HG02610 (cell line): Measurements from ENCODE around the gene PKM.
A peak's percentile ranks its signal among the peaks of the same experiment; 100 is the strongest.
"Not testable (repeated sequence)": the region's sequence is repeated elsewhere in the genome, so short reads cannot be mapped to it uniquely, and the experiment has no call there.

Experiments used
- ATAC-seq: cut with Tn5 transposase; IDR thresholded peaks from one replicate; pipeline ENCODE4 v1.9.1; 2021; ENCODE audit warnings: mild to moderate bottlenecking, moderate library complexity; ENCODE audit not compliant: unreplicated experiment

PKM gene

DNA sequence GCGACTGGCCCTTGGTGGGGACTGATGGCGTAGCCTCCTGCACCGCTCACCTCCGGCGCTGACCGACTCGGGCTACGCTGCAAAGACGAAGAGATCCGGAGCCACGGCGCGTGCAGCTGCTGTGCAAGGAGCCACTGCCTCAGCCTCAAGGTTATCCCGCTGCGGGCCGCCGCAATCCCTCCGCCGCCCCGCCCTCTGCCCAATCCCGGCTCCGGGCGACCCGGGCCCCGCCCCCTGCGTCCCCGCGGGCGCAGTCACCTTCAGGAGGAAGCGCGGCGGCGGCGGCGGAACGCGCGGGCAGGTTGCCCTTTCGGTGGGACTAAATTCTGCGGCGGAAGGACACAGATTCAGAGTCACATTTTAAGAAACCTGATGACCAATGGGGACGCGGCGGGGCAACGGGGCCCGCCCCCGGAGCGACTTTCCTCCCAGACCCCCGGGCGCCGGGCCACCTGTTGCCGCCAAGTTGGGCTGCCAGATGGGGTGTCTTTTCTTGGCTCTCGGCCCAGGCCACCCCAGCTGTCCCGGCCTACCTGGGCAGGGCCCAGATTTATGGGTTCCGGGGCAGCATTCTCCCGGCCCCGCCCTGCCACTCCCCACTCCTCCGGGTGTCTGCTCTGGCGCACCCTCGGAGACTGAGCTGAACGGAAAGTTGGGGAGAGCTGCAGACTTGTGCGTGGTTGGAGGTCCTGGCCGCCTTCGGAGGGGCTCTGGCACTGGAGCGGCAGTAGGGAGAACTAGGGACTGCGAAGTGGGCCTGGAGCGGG is at the start of gene PKM:
Gene PKM (minus strand): TSS at position 125 of the 767 bp plus-strand sequence. CDS start 12,093 bp downstream, outside the sequence.
- ATAC-seq = peak; percentile 30

DNA sequence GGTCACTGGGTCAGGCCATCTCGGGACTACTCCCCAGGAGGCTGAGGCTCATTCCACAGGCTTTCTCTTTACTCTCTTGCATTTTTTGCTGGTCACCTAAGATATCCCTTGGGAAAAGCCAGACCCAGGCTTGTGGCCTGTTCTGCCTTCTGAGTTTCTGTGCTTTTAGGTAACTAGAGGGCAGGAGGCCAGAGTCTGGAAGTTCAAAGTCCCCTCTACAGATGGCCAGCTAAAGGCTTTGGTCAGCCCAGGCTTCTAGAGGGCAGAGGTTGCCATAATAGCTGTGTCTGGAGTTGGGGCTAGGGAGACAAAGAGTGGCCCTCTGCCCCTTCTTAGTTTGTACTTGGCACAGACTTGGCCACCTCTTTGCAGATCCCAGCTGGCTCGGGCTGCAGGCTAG is 49.8 kb upstream of the PKM start:
- no peak for ATAC-seq

DNA sequence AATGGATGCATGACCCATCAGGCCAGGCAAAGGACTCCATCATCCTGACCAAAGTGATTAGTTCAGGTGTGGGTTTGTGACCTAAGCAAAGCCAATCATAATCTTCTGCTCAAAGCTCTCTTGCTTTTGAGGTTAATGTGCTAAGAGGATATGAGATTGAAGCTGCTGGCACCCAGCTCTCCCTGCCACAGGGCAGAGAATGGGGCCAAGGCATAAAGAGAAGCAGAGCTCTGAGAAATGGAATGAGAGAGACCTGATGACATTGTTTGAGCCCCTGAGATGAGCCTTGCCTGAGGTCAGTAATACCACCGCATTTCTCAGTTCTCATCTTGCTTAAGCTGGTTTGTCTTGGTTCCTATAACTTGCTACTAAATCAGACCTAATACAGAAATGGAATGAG is 47.7 kb upstream of the PKM start:
- no peak for ATAC-seq

DNA sequence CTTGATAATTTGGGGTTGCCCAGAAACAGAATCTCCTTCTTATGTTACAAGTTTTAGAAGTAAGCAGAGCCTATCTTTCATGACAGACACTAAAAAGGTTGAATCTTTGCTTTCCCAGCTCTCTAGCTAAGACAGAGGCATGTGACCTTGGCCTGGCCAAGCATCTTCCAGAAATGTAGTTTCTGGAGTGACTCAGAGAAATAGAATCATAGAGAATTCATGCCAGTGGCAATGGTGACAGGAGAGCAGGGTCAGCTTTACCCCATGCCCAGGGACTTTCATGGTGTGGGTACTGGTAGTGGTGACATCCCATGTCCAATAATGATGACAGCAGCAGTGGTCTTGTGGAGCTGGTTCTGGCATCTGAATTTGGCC is 45.3 kb upstream of the PKM start:
- ATAC-seq = no peak

DNA sequence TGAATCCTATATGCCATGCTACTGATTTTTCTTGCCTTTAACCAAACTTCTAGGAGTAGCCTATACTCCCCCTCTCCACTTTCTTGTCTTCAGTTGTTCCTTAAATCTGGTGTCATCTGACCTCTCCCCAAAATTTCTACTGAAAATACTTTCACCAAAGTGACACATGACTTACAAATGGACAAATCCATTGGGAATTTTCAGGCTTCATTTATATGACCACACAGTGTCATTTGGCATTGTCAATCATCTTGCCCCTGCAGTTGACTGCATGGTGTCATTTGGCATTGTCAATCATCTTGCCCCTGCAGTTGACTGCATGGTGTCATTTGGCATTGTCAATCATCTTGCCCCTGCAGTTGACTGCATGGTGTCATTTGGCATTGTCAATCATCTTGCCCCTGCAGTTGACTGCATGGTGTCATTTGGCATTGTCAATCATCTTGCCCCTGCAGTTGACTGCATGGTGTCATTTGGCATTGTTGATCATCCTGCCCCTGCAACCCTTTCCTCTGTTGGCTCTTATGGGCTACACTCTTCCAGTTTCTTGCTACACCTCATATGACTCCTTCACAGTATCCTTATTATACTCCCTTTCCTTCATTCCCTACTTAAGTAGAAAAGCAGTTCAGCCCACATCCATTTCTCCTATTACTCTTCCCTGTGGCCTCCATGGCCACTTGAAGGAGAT is 44.8 kb upstream of the PKM start:
- ATAC-seq = not testable (repeated sequence)

DNA sequence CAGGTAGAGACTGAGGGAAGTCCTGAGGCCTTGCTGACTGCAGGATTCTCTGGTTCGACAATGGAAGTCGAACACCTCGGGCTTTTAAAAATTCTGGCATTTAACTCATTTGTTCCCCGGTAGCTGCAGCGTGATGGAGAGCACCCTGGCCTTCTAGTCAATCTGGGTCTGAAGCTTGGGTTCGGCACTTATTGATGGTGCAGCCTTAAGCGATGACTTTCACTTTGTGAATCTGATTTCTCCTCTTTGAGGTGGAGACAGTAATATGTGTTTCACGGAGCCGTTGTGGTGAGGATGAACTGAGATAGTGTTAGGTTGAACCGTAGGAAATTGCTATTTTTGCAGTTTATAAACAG is 42.0 kb upstream of the PKM start:
- no peak for ATAC-seq

DNA sequence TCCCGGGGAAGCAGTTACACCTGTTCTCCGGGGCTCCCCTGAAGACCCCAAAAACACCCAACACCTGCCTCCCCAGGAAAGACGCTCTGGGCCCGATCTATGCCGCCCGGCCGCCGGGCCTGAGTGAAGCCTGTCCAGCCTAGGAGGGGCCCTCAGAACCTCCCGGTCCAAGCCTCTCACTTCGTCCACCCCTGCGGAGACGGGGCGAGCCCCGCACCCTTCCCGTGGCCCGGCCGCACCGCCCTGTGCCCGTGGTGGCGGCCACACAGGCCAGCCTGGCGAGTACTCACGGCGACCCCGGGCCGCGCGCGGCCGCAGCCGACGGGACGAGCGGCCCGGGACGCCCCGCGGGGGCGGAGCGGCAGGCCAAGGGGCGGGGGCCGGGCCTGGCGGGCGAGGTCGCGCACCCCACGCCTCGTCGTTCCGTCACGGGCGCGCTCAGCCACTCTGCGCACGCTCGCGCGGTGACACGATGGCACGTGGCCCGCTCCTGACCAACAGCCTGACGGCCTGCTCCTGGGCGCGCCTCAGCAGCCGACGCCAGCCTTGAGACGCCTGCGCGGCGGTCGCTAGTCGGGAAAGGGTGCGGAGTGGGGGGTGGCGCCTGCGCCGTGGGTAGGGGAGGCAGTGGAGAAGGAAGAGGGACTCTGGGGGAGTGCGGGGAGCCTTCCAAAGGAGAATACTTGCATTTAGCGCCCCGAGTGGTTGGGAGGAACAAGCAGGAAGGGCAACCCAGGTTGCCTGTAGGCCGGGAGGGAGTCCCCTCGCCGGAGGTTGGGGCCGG is 41.4 kb upstream of the PKM start, which contains the start of gene PARP6:
Gene PARP6 (minus strand): TSS at position 342 of the 784 bp plus-strand sequence. CDS start 5,077 bp downstream, outside the sequence.
- ATAC-seq = peak; percentile 96

DNA sequence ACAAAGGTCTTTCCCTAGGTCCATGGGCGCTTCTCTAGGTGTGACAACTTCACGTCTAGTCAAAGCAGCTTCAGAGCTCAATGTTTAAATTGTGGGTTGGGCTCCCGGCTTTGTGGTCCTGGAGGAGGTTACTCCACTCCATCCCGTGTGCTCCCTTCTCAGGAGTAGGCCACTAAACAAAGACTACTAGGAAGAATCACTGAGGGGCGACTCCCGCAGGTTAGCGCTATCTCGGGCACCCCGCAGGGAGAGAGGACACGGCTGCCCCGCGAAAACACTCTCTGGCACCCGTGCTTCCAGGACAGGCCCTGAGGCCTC is 40.9 kb upstream of the PKM start:
- no peak for ATAC-seq

DNA sequence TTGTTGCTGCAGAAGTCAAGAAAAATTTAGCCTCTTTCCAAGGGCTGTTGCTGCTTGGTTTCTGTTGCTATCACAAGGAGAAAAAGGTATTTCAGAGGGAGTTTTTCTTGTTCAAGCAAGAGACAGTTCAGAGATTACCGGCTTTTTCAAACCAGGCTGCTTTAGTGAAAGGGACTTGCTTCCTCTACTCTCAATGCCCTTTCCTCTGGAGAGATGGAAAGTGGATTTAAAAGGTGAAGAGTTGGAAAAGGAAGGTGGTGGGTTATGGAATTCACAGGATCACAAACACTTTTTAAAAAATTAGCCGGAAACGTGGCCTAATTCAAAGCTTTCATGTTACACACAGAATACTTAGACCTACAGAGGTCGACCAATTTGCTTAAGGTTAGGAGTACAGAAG is 40.2 kb upstream of the PKM start:
- no peak for ATAC-seq

DNA sequence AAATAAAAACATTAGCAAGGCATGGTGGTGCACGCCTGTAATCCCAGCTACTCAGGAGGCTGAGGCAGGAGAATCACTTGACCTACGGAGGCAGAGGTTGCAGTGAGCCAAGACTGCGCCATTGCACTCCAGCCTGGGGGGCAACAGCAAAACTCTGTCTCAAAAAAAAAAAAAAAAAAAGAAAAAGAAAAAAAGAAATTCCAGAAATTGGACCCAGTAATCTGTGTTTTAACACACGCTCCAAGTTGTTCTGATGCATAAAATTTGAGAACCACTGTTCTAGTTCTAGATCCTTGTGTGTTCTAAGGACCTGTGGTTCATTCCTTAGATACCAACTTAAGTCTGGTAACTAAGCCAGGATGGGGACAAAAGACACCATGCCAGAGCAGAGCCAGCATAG is 38.7 kb upstream of the PKM start:
- ATAC-seq = no peak

DNA sequence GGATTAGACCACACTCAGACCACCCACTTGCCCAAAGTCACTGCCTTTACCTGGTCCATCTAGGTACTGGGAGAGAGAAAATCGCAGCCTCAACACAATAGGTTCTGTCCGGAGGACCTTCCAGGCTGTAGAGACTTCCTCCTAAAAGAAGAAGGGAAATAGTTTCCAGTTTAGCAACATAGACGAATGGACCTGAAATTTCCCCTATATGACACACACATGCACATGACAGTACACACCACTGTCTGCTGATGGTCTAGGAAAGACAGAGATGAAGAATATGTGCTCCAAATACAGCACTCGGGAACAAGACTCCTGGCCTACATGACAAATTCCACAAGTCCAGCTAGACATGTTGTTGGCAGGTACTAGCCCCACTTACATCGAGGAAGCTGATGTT is 34.0 kb upstream of the PKM start:
- no peak for ATAC-seq

DNA sequence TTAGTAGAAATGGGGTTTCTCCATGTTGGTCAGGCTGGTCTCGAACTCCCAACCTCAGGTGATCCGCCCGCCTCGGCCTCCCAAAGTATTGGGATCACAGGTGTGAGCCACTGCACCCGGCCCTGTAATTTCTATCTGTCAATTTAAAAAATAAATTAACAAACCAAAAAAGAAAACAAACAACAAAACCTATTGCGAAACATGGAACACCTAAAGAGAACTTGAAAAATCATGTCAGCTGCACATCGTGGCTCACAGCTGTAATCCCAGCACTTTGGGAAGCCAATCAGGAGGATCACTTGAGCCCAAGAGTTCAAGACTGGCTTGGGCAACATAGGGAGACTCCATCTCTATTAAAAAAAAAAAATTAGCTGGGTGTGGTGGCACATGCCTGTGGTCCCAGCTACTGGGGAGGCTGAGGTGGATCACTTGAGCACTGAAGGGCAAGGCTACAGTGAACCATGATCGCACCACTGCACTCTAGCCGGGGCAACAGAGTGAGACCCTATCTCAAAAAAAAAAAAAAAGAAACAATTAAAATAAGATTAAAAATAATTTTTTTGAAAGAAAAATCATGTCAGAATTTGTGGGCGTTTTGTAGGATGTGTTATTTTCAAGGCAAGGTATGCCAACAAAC is 21.8 kb upstream of the PKM start:
- no peak for ATAC-seq

DNA sequence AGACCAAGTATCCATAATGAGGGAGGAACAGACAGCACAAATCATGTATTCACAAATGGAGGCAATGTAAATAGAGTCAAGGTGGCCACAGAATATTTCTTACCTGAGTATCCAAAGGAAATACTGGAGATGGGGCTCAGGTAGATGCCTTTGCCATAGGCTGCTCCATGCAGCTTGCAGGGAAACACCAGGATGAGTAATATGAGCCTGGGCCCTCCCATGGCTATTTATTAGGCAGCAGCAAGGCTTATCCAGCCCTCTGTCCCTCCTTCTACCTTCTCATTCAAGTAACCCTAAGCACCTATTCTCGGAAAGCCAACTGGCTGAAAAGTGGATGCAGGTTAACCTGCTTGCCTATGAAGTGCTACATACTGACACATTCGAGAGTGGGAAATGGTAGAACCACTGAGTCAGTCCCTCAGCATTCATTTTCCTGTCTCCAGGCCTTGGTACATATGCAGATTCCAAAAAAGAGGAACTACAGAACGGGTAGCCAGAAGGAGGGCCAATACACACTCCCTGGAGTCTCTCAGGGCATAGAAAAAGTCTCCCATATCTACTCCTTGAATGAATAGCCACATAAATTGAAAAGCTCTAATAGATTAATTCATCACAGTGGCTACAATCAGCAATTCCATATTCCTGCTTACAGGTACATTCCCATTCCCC is 18.3 kb upstream of the PKM start:
- ATAC-seq = no peak

DNA sequence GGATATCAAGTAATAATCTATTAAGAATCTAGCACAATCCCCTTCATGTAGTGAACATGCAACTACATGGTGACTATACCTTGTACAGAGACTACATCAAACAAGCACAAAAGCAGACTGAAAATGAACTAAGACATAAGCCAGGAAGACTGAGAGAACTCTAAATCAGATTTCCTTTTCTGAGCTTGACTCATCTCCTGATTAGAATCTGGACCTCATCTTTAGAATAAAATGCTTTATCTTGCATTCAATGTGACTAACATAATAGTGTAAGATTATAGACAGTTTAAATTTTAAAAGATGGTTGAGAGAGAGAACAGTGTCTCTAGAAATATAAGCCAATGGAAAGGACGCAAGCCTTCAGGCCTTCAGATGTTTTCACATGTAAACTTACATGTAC is 17.5 kb upstream of the PKM start:
- ATAC-seq = no peak

DNA sequence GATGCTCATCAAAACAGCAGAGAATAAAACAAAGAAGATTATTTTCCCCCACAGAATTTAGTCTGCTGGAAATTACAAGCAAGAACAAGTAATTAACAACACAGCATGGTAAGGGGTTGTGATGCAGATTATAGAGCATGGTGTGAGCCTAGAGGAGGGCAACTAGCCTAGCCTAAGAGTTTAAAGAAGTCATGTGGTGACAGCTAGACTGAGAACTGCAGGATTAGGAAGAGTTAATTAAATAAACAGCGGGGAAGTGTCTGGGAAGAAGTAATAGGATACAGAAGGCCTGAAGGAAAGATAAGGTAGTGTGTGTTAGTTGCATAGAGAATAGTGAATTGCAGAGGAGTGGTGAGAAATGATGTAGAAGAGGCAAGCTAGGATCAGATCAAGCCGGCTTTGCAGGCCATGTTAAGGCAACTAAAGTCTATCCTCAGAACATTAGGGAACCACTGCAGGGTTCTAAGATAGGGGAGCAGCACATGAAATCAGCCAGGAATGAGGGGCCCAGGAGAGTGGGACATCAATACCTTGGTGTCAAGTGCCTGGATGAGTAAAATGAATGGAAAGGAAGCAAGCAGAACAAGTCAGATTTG is 11.9 kb upstream of the PKM start:
- no peak for ATAC-seq

DNA sequence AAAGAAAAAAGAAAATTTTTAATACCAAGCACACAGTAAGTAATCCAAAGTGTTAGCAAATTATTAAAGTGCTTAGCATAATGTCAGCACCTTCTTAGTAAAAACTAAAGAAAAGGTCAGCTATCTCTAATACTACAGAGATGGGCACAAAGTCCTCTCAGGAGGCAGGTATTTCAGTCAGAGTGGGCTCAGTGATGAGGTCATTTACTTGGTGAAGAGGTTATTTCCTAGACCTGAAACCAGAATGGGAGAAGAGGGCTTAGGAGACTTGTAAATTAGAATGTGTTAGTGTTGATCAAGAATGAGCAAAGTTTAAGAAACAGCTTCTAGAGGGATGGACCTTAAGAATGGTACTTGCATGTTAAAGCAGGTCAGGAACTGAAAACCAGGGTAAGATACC is 8.7 kb upstream of the PKM start:
- no peak for ATAC-seq

DNA sequence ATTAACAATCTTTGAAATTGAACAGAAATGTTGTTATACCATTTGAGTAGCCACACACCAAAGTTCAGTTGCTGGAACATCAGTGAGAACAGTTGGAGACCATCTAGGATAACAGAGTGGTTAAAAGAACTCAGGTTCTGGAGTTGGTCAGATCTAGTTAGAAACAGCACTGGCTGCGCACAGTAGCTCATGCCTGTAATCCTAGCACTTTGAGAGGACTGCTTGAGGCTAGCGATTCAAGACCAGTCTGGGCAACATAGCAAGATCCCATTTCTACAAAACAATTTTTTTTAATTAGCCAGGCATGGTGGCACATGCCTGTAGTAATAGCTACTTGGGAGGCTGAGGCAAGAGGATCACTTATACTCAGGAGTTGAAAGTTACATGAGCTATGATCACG is 7.6 kb upstream of the PKM start:
- ATAC-seq = no peak

DNA sequence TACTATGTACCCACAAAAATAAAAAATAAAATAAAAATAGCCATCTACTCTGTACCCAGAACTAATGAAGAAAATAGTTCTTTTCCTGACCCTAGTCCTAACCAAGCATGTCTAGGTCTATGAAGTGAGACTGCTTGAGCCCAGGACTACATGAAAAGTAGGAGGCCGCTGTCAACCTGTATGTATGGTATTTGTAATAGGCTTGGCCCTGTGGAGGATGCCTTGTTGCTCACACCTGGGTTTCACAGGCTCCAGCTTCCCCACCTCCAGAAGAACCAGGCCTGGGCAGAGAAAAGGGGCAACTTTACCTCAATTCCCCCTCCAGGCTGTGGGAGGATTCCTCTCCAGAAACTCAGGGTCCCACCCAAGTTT is 6.8 kb upstream of the PKM start:
- ATAC-seq = no peak

DNA sequence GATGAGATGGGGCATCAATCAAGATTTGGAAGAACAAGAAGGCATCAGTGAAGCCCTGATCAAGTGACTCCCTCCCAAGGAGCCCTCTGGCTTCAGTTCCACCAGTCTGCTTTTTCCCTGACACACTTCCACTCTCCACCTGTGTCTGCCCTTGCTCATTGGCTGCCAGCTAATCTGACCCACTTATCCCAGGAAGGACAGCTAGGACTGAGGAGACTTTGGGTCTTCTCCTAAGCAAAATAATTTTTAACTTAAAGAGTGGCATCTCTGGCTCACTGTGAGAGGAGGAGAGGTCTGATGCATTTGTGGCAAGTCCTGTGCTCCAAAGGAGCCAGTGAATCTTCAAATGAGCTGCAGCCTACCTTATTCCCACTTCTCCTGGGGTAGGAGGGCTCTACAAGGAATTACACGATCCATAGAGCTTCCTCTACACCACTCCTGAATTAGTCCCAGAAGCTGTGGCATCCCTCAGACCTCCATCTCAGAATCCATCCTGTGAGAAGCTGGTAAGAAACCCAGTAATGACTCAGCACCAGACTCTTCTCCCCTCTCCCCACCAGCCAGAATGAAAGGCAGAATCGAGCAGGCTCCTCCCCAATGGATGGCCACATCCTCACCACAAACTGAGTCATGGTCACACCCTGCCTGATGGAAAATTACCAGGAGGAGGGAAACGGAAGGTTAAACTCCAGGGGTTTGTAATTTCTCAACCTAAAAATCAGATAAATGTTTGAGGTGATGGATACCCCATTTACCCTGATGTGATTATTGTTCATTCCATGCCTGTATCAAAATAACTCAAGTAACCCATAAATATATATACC is 6.3 kb upstream of the PKM start:
- peak; percentile 88 for ATAC-seq
